Measurements from ENCODE around the gene PTGER1. TPM values are rescaled to one million over a fixed set of nuclear protein-coding genes. Genes with fewer than 3 reads are reported as not detected.

The PTGER1 gene

GRCh38 chr19:14428882-14429416 lies 46.2 kb downstream of the PTGER1 start:
- Histone ChIP-seq H2BK120ac (ENCODE audit: low read depth, low read length) (no peak overlapping the region), H3K14ac (ENCODE audit: low read length in 2 of 2) (no peak overlapping the region), H3K4me3 (ENCODE audit: insufficient read depth in 1 of 2, low read depth in 1 of 2, low read length in 2 of 2) (no peak overlapping the region), H4K8ac (ENCODE audit: low read length) (no peak overlapping the region), H3K27ac (ENCODE audit: low read length, poor library complexity, severe bottlenecking) (no peak overlapping the region), H3K4me2 (ENCODE audit: low read length, poor library complexity, severe bottlenecking) (no peak overlapping the region), H2BK15ac (ENCODE audit: low read depth, poor library complexity, severe bottlenecking) (no peak overlapping the region), H3K9me3 (ENCODE audit: control insufficient read depth, low read length) (no peaks in the 10 kb centered on the region), H2BK12ac (ENCODE audit: low read length in 2 of 2) (no peak overlapping the region), H2AFZ (ENCODE audit: low read depth, low read length) (no peak overlapping the region), H3K79me1 (replicated peaks; ENCODE audit: low read length, poor library complexity, severe bottlenecking) (peaks cover 6% of the 10 kb centered on the region), H3K27me3 (ENCODE audit: control insufficient read depth in 1 of 2, insufficient read depth in 1 of 2, low read length in 2 of 2) (peaks cover 3 to 4% of the 10 kb centered on the region in 2 experiments), H2AK5ac (ENCODE audit: low read length, severe bottlenecking) (no peak overlapping the region), H3K18ac (ENCODE audit: low read depth in 1 of 2, low read length in 2 of 2) (no peak overlapping the region), H2BK5ac (ENCODE audit: low read depth, low read length, poor library complexity, severe bottlenecking) (no peak overlapping the region), H3K36me3 (ENCODE audit: control insufficient read depth in 1 of 2, insufficient read depth in 2 of 2, low read depth in 1 of 2, low read length in 2 of 2) (no peaks in the 10 kb centered on the region), H3K4ac (ENCODE audit: low read depth in 1 of 2, low read length in 2 of 2) (no peak overlapping the region), H3K4me1 (ENCODE audit: control insufficient read depth, insufficient read depth, low read depth, low read length) (peaks cover 7% of the 10 kb centered on the region), H4K91ac (ENCODE audit: low read length) (no peak overlapping the region), H3K23ac (ENCODE audit: low read length in 2 of 2) (no peak overlapping the region), H3K9ac (ENCODE audit: low read length) (no peak overlapping the region)
- no peak for DNase-seq
- WGBS = 92% methylated on average over 3 of the region's 4 CpGs

DNA sequence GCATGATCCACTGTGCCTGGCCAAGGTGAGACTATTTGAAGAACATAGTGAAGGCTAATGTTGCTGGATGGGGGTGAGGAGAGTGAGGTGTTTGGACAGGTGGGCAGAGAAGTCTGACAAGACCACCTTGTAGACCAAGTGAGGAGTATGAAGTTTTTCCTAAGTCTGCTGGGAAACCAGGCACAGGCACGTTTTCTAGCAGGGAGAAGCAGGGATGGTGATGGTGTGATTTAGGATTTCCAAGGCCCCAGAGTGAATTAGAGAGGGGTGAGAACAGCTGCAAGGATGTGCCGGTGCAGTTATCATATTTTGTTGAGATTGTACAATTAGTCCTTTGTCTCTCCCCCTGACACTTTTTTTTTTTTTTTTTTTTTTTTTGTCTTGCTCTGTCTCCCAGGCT lies 47.7 kb downstream of the PTGER1 start:
- no peak overlapping the region for H3K27ac ChIP-seq (ENCODE audit: low read length, poor library complexity, severe bottlenecking)
- H3K9me3 ChIP-seq (ENCODE audit: control insufficient read depth, low read length) = no peaks in the 10 kb centered on the region
- no peak overlapping the region for H2BK12ac ChIP-seq (ENCODE audit: low read length in 2 of 2)
- H3K18ac ChIP-seq (ENCODE audit: low read depth in 1 of 2, low read length in 2 of 2) = no peak overlapping the region
- H2AK5ac ChIP-seq (ENCODE audit: low read length, severe bottlenecking) = no peak overlapping the region
- H3K27me3 ChIP-seq (ENCODE audit: control insufficient read depth in 1 of 2, insufficient read depth in 1 of 2, low read length in 2 of 2) = peaks cover 3 to 4% of the 10 kb centered on the region in 2 experiments
- no peak overlapping the region for H3K4me3 ChIP-seq (ENCODE audit: insufficient read depth in 1 of 2, low read depth in 1 of 2, low read length in 2 of 2)
- no peak overlapping the region for H3K4me2 ChIP-seq (ENCODE audit: low read length, poor library complexity, severe bottlenecking)
- WGBS = 92% methylated on average over 1 of the region's 2 CpGs
- H3K14ac ChIP-seq (ENCODE audit: low read length in 2 of 2) = no peak overlapping the region
- H3K9ac ChIP-seq (ENCODE audit: low read length) = no peak overlapping the region
- no peak for DNase-seq
- no peaks in the 10 kb centered on the region for H3K36me3 ChIP-seq (ENCODE audit: control insufficient read depth in 1 of 2, insufficient read depth in 2 of 2, low read depth in 1 of 2, low read length in 2 of 2)
- H2BK15ac ChIP-seq (ENCODE audit: low read depth, poor library complexity, severe bottlenecking) = no peak overlapping the region
- no peak overlapping the region for H2BK120ac ChIP-seq (ENCODE audit: low read depth, low read length)
- H4K91ac ChIP-seq (ENCODE audit: low read length) = no peak overlapping the region
- H2AFZ ChIP-seq (ENCODE audit: low read depth, low read length) = no peak overlapping the region
- H4K8ac ChIP-seq (ENCODE audit: low read length) = no peak overlapping the region
- no peak overlapping the region for H3K23ac ChIP-seq (ENCODE audit: low read length in 2 of 2)
- peaks cover 3% of the 10 kb centered on the region for H3K4me1 ChIP-seq (ENCODE audit: control insufficient read depth, insufficient read depth, low read depth, low read length)
- H2BK5ac ChIP-seq (ENCODE audit: low read depth, low read length, poor library complexity, severe bottlenecking) = no peak overlapping the region
- H3K79me1 ChIP-seq (replicated peaks; ENCODE audit: low read length, poor library complexity, severe bottlenecking) = no peaks in the 10 kb centered on the region
- H3K4ac ChIP-seq (ENCODE audit: low read depth in 1 of 2, low read length in 2 of 2) = no peak overlapping the region

GRCh38 chr19:14425696-14426138 lies 49.4 kb downstream of the PTGER1 start:
- no peak overlapping the region for H2BK5ac ChIP-seq (ENCODE audit: low read depth, low read length, poor library complexity, severe bottlenecking)
- WGBS = 51% methylated on average over 7 of the region's 7 CpGs
- H2BK120ac ChIP-seq (ENCODE audit: low read depth, low read length) = no peak overlapping the region
- no peak overlapping the region for H3K4me2 ChIP-seq (ENCODE audit: low read length, poor library complexity, severe bottlenecking)
- H3K79me1 ChIP-seq (replicated peaks; ENCODE audit: low read length, poor library complexity, severe bottlenecking) = no peaks in the 10 kb centered on the region
- no peak overlapping the region for H2AK5ac ChIP-seq (ENCODE audit: low read length, severe bottlenecking)
- no peak overlapping the region for H4K8ac ChIP-seq (ENCODE audit: low read length)
- no peak overlapping the region for H2AFZ ChIP-seq (ENCODE audit: low read depth, low read length)
- H3K9ac ChIP-seq (ENCODE audit: low read length) = no peak overlapping the region
- peak; percentile 68 for DNase-seq
- no peaks in the 10 kb centered on the region for H3K36me3 ChIP-seq (ENCODE audit: control insufficient read depth in 1 of 2, insufficient read depth in 2 of 2, low read depth in 1 of 2, low read length in 2 of 2)
- H3K27ac ChIP-seq (ENCODE audit: low read length, poor library complexity, severe bottlenecking) = no peak overlapping the region
- H2BK15ac ChIP-seq (ENCODE audit: low read depth, poor library complexity, severe bottlenecking) = no peak overlapping the region
- no peaks in the 10 kb centered on the region for H3K4me1 ChIP-seq (ENCODE audit: control insufficient read depth, insufficient read depth, low read depth, low read length)
- no peak overlapping the region for H3K18ac ChIP-seq (ENCODE audit: low read depth in 1 of 2, low read length in 2 of 2)
- no peak overlapping the region for H3K14ac ChIP-seq (ENCODE audit: low read length in 2 of 2)
- peaks cover under 1 to 4% of the 10 kb centered on the region in 2 experiments for H3K27me3 ChIP-seq (ENCODE audit: control insufficient read depth in 1 of 2, insufficient read depth in 1 of 2, low read length in 2 of 2)
- H3K23ac ChIP-seq (ENCODE audit: low read length in 2 of 2) = no peak overlapping the region
- peak overlapping the region; percentile 34 for H4K91ac ChIP-seq (ENCODE audit: low read length)
- no peak overlapping the region for H3K4ac ChIP-seq (ENCODE audit: low read depth in 1 of 2, low read length in 2 of 2)
- no peak overlapping the region for H3K4me3 ChIP-seq (ENCODE audit: insufficient read depth in 1 of 2, low read depth in 1 of 2, low read length in 2 of 2)
- no peaks in the 10 kb centered on the region for H3K9me3 ChIP-seq (ENCODE audit: control insufficient read depth, low read length)
- H2BK12ac ChIP-seq (ENCODE audit: low read length in 2 of 2) = no peak overlapping the region

Small RNAs within 50 kb of the gene (small RNA-seq; reads per million reads assigned to genes)
- gene SNRPGP15 (ENCODE audit: low read depth) = not detected

All from mesenchymal stem cell (in vitro differentiated cells and primary cell).